Measurements from ENCODE around the gene CCL1.

DNA sequence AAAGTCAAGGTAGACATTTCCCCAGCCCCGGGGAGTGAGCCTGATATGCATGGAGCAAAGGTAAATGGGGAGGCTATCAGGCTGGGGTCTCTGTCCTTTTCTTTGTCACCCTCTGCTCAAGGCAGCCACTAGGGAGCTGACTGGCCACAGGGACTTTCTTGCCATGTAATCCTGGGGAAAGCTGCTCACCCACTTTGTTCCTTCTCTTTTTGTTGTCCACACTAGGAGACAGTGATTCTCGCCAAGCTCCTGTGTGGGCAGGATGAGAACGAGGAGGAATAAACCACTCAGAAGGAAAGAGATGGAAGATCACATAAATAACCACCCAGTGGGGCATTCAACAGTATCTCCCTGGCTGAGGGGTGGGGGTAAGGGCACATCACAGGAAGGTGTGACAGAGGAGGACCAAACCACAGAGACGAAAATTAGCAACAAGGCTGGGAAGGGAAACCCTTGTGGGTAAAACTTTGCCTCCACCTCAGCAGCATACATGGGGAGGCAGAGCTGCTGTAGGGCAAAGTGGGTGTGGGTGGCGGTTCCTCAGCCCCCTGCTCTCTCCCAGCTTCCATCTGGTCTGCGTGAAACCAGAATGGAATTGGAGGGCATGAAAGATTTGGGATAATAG lies 26.2 kb upstream of the CCL1 start:
- TF ChIP-seq, protein P1, sequence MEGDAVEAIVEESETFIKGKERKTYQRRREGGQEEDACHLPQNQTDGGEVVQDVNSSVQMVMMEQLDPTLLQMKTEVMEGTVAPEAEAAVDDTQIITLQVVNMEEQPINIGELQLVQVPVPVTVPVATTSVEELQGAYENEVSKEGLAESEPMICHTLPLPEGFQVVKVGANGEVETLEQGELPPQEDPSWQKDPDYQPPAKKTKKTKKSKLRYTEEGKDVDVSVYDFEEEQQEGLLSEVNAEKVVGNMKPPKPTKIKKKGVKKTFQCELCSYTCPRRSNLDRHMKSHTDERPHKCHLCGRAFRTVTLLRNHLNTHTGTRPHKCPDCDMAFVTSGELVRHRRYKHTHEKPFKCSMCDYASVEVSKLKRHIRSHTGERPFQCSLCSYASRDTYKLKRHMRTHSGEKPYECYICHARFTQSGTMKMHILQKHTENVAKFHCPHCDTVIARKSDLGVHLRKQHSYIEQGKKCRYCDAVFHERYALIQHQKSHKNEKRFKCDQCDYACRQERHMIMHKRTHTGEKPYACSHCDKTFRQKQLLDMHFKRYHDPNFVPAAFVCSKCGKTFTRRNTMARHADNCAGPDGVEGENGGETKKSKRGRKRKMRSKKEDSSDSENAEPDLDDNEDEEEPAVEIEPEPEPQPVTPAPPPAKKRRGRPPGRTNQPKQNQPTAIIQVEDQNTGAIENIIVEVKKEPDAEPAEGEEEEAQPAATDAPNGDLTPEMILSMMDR (IDR thresholded peaks at IDR 0.05): no peak
- TF ChIP-seq TCF12 (IDR thresholded peaks at IDR 0.05): no peak

Data from SK-N-SH (cell line).